ENCODE measurements around the gene INAFM1. TPM values are rescaled to one million over a fixed set of nuclear protein-coding genes. Genes with fewer than 3 reads are reported as not detected.
A peak's percentile ranks its signal among the peaks of the same experiment; 100 is the strongest.

The INAFM1 gene
- total and polyA plus RNA-seq, 3 donors from 2014 or later: 9.0 to 29.5 (median 20.8) TPM

DNA sequence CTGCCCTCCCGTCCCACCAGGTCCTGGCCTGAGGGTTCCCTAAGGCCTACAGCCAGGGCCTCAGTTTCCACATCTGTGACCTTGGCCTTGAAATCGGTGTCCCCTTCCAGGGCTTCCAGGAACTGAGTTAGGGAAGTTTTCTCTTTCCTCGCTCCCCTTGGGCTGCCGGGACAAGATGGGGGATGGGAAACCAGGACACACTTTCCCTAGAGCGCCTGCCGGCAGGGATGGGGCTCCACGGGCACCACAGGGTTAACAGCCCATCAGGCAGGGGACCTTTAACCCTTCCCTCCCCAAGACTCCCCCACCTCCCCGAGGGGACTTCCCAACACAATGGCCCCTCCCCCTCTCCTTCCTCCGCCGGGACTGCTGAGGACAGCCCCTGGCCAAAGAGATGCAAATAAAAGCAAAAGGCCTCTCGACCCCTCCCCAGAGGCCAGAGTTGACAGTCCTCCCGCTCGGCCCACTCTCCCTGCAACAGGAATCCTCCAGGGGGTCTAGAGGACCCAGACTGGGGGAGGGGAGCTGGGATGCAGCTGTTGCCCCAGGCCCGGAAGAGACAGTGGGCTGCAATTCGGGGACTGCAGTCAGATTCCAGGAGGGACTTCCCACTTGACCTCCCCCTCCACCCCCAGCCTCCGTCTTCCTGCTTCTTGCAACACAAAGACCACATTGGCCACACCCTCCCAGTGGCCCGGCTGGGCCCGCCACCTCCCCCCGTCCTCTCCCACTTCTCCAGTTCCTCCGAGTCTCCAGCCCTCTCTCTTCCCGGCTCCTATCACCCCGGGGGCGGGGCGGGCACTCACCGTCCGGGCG, 47.1 kb upstream of the INAFM1 start:
- 1 to 3% methylated on average over 6 to 27 of the region's 27 CpGs for WGBS, 2 donors
- no peaks in the 10 kb centered on the region for H3K36me3 ChIP-seq (ENCODE audit: low read depth, missing control alignments)
- H3K4me1 ChIP-seq: peaks cover 26% of the 10 kb centered on the region
- TF ChIP-seq CTCF (IDR thresholded peaks at IDR 0.05) (no peak), POLR2A (IDR thresholded peaks at IDR 0.05) (no peak)
- peak overlapping the region; percentile 99 for H3K27ac ChIP-seq
- H3K4me3 ChIP-seq: peak overlapping the region; percentile 45 to 75
- intact Hi-C loops (cut with DNase I; ENCODE audit: low total_unique reads): no loop called here
- peak; percentile 91 for DNase-seq
- H3K9me3 ChIP-seq: no peaks in the 10 kb centered on the region
- H3K27me3 ChIP-seq: no peaks in the 10 kb centered on the region

DNA sequence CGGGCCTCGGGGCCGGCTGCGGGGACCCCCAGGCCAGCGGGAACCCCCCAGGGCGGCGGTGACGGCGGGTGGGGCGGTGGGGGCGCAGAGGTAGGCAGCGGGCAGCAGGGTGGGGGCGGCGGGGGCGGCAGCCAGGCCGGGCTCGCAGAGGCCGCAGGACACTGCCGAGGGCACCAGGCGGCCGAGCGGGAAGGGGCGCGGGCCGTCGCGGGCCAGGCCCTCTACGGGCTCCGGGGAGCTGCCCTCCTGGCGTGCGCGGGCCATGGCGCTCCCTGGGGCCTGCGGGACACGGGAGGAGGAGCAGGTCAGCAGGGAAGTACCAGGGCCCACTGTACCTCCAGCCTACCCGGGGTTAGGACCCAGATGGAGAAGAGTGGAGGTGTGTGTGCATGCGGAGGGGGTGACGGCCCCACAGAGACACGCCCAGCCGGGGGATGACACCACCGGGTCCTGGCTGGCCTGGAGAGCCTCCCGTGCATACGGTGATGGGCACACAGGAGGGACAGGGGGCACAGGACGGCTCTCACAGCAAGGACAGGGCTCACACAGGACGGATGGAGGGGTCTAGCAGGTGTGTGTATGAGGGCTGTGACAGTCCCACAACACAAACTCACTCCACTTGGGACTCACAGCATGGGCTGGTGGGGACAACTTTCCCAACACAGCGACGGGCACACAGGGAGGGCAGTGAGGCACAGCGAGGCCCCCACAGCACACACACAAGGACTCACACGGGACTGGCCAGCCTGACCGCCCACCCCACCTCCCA, 46.3 kb upstream of the INAFM1 start:
- Histone ChIP-seq H3K4me3 (peak overlapping the region; percentile 45 to 75), H3K9me3 (no peaks in the 10 kb centered on the region), H3K27me3 (no peaks in the 10 kb centered on the region), H3K27ac (peak overlapping the region; percentile 99), H3K4me1 (peaks cover 26% of the 10 kb centered on the region), H3K36me3 (ENCODE audit: low read depth, missing control alignments) (no peaks in the 10 kb centered on the region)
- peak; percentile 52 for DNase-seq
- no peak for TF ChIP-seq CTCF (IDR thresholded peaks at IDR 0.05)
- no peak for TF ChIP-seq POLR2A (IDR thresholded peaks at IDR 0.05)
- WGBS, 2 donors: 7 to 9% methylated on average over 14 to 31 of the region's 50 CpGs
- intact Hi-C loops (cut with DNase I; ENCODE audit: low total_unique reads): no loop called here

DNA sequence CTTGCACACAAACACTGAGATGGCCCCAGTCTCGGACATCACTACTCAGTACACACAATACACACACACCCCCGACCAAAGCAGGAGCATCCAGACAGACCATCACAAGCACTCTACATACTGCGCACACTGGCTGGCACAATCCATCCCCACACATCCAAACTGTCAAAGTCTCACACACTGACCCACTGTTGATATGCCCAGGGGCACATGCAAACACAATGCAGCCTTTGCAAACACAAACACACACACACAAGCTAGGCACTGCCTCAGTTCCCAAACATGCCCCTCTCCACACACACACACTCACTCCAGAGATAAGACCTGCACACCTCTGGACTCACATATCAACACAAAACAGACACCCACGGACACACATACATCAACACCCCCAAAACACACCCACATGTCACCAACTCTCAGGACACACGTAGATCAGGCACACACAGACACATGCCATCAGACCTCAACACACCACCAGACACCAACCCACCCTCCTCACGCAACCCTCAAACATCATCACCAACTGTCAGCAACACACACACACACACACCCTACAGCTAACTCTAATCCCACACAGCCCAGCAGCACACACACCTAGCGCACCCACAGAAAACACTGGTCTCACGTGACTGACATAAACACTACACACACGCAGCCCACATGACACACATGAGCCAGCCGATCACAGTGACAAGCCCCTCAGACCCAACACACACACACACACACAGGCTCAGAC, 45.6 kb upstream of the INAFM1 start:
- H3K36me3 ChIP-seq (ENCODE audit: low read depth, missing control alignments): no peaks in the 10 kb centered on the region
- H3K4me3 ChIP-seq: peak overlapping the region in 1 of 2 donors; percentile 84
- intact Hi-C loops (cut with DNase I; ENCODE audit: low total_unique reads): no loop called here
- peak overlapping the region; percentile 99 for H3K27ac ChIP-seq
- 36 to 39% methylated on average over 10 of the region's 10 CpGs for WGBS, 2 donors
- H3K27me3 ChIP-seq: no peaks in the 10 kb centered on the region
- TF ChIP-seq CTCF (IDR thresholded peaks at IDR 0.05) (no peak), POLR2A (IDR thresholded peaks at IDR 0.05) (no peak)
- DNase-seq: peak; percentile 42
- no peaks in the 10 kb centered on the region for H3K9me3 ChIP-seq
- peaks cover 26% of the 10 kb centered on the region for H3K4me1 ChIP-seq

- H3K4me1 ChIP-seq: peaks cover 26% of the 10 kb centered on the region
- TF ChIP-seq CTCF (IDR thresholded peaks at IDR 0.05) (no peak), POLR2A (IDR thresholded peaks at IDR 0.05) (no peak)
- WGBS, 2 donors: 2 to 8% methylated on average over 9 of the region's 9 CpGs
- intact Hi-C loops (cut with DNase I; ENCODE audit: low total_unique reads): no loop called here
- H3K36me3 ChIP-seq (ENCODE audit: low read depth, missing control alignments): no peaks in the 10 kb centered on the region
- peak; percentile 45 for DNase-seq
- peak overlapping the region; percentile 99 for H3K27ac ChIP-seq
- no peaks in the 10 kb centered on the region for H3K9me3 ChIP-seq
- peak overlapping the region; percentile 84 to 88 for H3K4me3 ChIP-seq
- H3K27me3 ChIP-seq: no peaks in the 10 kb centered on the region
Measured at GRCh38 chr19:47229676-47230053, 45.0 kb upstream of the INAFM1 start.

All from testis (tissue), 3 donors.